HG03571 (cell line): ENCODE measurements around the gene MTX1.
"Not testable (repeated sequence)": the region's sequence is repeated elsewhere in the genome, so short reads cannot be mapped to it uniquely, and the experiment has no call there.

Experiments used
- ATAC-seq: cut with Tn5 transposase; IDR thresholded peaks from one replicate; pipeline ENCODE4 v1.9.1; 2021; ENCODE audit not compliant: unreplicated experiment

Gene MTX1

GRCh38 chr1:155206891-155207805 is 1.3 kb upstream of the MTX1 start:
- ATAC-seq, result no peak

GRCh38 chr1:155207806-155208540 is 522 bp upstream of the MTX1 start, which contains the start of gene THBS3:
Gene THBS3 (minus strand): TSS chr1:155207897. CDS start chr1:155207876, 21 bp downstream.
- ATAC-seq, result no peak

GRCh38 chr1:155209312-155209721 is 822 bp downstream of the MTX1 start:
- no peak for ATAC-seq

- no peak for ATAC-seq
Observed at GRCh38 chr1:155210314-155211104, 2.0 kb downstream of the MTX1 start.

- not testable (repeated sequence) for ATAC-seq
Observed at GRCh38 chr1:155211381-155212050, 3.0 kb downstream of the MTX1 start.

GRCh38 chr1:155212051-155212440 is 3.6 kb downstream of the MTX1 start:
- not testable (repeated sequence) for ATAC-seq

GRCh38 chr1:155214702-155215101 is 6.2 kb downstream of the MTX1 start:
- ATAC-seq, result not testable (repeated sequence)

- ATAC-seq, result no peak
Observed at GRCh38 chr1:155218854-155219591, 10.5 kb downstream of the MTX1 start.

GRCh38 chr1:155219592-155220031 is 11.1 kb downstream of the MTX1 start:
- ATAC-seq, result no peak

GRCh38 chr1:155220211-155220965 is 11.9 kb downstream of the MTX1 start:
- not testable (repeated sequence) for ATAC-seq

- no peak for ATAC-seq
Observed at GRCh38 chr1:155223047-155223446, 14.6 kb downstream of the MTX1 start.

GRCh38 chr1:155225404-155225759 is 16.9 kb downstream of the MTX1 start:
- ATAC-seq, result not testable (repeated sequence)

GRCh38 chr1:155226188-155226909 is 17.9 kb downstream of the MTX1 start:
- no peak for ATAC-seq

GRCh38 chr1:155226910-155227260 is 18.4 kb downstream of the MTX1 start:
- ATAC-seq, result no peak

- ATAC-seq, result peak; percentile 90
Observed at GRCh38 chr1:155227261-155228095, 19.0 kb downstream of the MTX1 start.

GRCh38 chr1:155228096-155228427 is 19.6 kb downstream of the MTX1 start:
- ATAC-seq, result no peak

GRCh38 chr1:155231302-155231701 is 22.8 kb downstream of the MTX1 start:
- not testable (repeated sequence) for ATAC-seq
